Fibroblast of gingiva (primary cell): Measurements from ENCODE around the gene SHB.
"Not testable (repeated sequence)": the region's sequence is repeated elsewhere in the genome, so short reads cannot be mapped to it uniquely, and the experiment has no call there.

ENCODE experiments used
- DNase-seq: peaks from one replicate; pipeline ENCODE4 v3.0.0-alpha.2; 2011; ENCODE audit warnings: low read depth

SHB gene

DNA sequence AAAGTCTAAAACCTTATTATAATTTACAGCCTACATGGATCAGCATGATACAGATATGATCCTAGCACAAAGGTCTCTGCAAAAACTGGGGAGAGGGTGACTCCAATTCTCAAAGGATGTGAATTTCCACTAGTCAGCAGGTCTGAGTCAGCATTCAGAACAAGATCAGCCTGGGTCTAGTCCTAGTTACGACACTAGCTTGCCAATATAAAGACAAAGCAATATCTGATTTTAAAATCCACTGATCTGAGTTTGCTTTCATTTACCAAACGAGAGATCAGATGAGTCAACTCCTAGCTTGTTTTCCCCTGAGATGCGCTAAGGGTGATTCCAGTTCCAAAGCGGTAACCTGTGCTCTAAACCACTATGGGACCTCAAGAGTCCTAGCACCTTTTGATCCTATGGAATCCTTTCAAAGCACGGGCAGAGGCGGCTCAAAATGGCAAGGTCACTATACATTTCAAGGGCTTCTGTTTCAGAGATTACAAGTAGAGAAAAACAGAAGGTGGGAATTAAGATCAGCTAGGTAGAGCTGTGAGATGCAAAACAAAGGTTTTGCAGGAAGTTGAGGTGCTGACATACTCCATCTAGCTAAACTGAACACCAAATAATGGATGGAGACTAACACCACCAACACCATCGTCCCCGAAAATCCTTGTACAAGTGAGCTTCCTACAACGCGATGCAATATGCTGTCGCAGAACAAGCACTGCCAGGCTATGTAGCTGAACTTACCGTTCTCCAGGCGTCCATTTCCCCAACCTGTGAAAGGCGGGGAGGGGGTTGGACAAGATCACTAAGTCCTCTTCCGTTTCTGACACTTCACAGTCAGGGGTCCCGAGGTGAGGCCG is 166.0 kb downstream of the SHB start:
- peak; percentile 48 for DNase-seq

DNA sequence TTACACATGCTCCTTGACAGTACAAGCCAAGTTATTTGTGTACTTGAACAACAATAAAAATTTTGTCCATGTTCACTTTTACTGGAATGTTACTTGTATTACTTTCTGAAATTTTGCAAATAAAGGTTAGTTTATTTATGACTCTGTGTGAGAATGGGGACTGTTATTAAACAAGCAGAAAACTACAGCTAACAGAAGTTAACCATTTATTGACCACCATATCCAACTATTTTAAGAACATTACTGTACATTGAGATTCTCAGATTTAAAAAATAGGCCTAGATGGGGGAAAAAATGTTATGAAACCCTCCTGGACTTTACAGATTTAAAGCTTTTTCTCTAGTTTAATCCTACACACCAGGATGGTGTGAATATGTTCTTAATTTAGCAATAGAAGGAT is 166.9 kb downstream of the SHB start:
- no peak for DNase-seq

DNA sequence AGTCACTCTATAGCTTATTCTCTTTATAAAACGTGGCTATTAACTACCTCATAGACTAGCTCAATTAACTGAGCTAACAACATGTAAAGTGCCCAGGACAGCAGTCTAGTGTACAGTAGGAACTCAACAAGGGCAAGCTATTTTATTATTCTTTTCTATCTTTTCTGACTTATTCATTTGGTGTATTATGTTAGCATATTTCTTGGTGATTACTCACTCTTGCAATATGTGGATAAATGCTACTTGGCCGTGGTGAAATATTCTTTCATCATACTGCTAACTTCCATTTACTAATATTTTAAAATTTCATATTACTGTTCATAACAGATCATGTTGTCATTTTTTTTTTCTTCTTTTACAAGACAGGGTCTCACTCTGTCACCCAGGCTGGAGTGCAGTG is 170.0 kb downstream of the SHB start:
- peak; percentile 48 for DNase-seq

DNA sequence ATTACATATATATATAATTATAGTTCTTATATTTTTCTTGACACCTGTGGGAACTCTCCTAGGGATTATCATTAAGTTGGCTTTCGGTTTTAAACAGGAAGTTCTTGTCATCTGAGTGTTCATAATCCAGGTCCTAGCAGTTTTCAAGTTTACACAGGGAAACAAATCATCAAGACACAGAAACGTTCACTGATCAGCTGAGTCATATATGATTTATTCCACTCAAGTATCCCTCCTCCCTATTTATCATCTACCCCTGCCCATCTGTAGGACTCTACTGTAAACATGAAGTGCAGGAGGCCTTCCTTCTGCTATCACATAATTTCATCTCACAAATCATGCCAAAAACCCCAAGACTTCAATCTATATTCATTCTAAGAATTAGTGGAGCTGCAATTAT is 171.4 kb downstream of the SHB start:
- no peak for DNase-seq

GRCh38 chr9:37892063-37892462 is 177.0 kb downstream of the SHB start:
- no peak for DNase-seq

GRCh38 chr9:37891042-37891441 is 178.0 kb downstream of the SHB start:
- not testable (repeated sequence) for DNase-seq

DNA sequence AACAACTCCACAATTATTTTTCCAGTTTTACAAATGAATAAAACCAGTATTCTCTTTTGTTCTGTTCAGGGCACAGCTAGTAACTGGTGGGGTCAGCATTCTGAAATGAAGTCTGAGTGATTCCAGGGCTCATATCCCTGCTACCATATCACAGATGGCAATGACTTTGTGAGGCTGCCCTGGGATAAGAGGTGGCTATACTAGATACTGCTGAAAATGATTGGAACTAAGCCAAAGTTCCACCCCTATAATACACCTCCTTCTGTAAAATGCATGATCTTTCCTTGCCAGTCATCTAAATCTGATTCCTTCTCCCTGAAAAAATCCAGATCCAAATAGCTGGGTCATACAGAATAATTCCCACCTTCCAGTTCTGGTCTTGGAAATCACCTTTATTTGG is 179.5 kb downstream of the SHB start:
- DNase-seq: no peak

DNA sequence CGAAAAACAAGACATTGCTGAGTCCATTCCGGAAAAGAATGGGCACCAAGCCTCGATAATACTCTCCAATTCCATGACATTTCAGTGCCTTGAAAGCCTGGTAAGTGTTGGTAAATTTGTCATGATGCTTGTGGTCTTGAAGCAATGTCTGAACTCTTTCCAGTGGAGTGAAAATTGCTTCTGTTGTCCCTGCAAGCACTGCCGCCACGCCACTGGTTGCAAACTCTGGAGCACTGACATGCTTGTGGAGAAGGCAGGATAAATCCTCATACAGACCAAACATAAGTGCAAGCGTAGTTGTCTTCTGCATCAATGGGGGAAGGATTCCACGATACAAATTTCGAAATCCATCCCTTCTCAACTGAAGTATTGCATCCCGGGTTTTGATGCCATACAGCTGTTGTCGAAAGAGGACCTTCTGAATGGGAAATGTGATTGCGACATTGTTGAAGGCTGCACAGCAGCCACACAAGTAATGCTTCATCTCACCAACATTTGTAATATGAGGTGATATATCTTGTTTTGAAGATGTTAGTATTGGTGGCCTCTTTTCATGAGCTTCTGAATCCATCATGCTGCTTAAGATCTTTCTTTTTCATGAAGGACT is 180.9 kb downstream of the SHB start:
- peak; percentile 76 for DNase-seq

DNA sequence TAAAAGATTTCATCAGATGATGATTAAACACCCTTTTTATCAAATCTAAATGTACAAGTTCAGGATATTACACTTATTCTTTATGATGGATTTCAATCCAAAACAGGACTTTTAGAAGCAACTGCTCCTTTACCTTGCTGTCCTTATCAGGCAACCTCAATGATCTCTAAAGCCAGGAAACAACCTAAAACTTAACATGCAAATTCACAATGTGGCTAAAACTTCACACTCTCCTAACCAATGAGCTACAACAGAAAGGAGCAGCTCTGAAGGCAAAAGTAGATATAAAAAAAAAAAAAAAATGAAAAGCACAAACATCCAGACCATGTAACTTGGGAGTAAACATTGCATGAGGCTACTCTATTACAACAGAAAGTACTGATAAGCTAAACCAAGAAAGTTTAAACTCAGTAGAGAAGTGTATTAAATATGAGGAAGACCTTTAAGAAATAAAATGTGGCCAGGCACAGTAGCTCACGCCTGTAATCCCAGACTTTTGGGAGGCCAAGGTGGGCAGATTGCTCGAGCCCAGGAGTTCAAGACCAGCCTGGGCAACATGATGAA is 188.0 kb downstream of the SHB start:
- DNase-seq: no peak

DNA sequence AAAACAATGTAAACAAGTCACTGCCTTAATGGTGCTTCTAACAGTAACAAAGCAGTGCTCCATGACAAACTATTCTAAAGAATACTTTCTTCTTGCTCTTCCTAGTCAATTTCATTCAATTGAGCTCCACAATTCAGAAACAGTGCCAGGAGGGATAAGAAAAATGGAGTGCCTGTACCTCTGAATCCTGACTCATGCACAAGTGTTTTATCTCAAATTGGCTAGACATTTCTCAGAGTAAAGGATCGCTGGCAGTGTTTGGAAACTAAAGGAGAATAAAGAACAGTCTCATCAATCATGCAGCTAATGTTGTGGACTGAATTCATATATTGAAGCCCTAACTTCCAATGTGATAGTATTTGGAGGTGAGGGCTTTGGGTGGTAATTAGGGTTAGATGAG is 192.7 kb downstream of the SHB start:
- DNase-seq: no peak

- DNase-seq: no peak
Observed at GRCh38 chr9:37873955-37874354, 195.1 kb downstream of the SHB start.

- no peak for DNase-seq
Observed at GRCh38 chr9:37870799-37871176, 198.2 kb downstream of the SHB start.

DNA sequence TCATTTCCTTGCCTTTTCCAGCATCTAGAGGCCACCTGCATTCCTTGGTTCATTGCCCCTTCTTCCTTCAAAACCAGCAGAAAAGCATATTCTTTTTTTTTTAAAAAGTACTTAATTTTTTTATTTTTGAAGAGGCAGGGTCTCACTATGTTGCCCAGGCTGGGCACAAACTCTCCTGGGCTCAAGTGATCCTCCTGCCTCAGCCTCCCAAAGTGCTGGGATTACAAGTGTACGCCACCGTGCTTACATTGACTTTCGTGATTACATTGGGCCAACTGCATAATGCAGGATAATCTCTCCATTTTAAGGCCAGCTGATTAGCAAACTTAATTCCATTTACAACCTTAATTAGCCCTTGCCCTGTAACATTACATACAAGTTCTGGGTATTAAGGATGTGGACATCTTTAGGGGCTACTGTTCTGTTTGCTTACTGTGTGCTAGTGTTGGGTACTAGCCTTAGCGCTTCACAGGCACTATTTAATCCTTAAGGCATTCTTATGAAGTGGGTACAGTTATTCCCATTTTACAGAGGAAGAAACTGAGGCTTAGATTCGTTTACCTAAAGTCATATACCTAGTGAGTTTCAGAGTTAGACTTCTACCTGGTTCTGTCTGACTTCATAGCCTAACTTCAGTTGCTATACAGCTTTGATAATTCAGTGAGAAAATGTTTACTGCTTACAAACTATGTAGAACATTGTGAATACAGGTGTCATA is 198.8 kb downstream of the SHB start:
- DNase-seq: no peak
